HG03175 (cell line): ENCODE measurements around the gene CAMTA2.

ENCODE experiments used
- ATAC-seq: cut with Tn5 transposase; IDR thresholded peaks from one replicate; pipeline ENCODE4 v1.9.1; 2021; ENCODE audit warnings: mild to moderate bottlenecking, moderate library complexity; ENCODE audit not compliant: unreplicated experiment

The CAMTA2 gene

DNA sequence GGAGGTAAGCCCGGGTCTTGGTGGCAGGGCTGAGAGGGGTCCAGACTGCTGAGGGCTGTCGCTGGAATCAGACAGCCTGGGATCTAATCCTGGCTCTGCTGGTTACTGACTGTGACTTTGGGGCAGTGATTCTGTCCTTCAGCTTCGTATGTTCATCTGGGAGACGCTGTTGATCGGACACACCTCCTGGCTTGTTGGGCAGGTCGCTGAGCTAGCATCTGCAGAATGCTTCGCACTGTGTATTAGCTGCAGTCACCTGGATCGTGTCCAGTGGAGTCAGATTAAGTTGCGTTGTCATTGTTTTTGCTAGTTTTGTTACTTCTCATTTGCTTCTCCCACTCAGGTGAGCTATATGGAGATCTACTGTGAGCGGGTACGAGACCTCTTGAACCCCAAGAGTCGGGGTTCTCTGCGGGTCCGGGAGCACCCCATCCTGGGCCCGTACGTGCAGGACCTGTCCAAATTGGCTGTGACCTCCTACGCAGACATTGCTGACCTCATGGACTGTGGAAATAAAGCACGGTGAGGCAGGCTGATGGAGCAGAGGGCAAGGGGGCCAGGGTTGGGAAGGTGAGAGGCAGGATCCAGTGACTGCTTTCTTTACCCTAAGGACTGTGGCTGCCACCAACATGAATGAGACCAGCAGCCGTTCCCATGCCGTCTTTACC lies 14.8 kb upstream of the CAMTA2 start:
- no peak for ATAC-seq

- ATAC-seq = no peak
These were observed 12.8 kb upstream of the CAMTA2 start for GRCh38 chr17:5000237-5000639.

DNA sequence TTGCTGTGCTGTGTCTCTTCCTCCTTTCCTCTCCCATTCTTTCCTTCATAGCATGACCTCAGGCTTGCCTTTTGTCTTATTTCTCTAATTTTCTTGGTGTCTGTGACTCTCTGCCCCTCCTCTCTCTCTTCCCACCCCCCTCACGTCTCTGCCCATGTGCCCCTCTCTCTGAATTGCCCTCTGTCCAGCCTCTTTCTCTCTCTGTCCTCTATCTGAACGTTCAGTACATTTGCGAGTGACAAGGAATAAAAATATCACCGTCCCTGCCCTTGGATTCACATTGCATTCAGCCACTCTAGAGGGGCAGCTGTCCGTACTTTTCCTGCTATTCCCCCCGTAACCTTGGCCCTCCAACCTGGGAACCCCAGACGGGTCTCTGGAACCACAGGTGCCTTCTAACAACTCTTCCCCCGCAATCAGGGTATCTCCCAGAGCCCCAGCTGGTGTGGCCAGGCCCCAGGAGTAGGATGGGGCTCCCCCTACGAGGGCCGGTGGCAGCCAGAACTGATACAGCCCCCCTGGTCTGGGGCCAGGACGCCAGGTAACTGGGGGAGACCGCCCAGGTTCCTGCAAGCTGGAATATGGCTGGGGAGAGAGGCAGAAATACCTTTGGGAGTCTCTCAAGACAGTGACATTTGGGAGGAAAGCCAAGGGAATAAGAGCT lies 12.1 kb upstream of the CAMTA2 start:
- ATAC-seq = no peak

- no peak for ATAC-seq
These were observed 11.4 kb upstream of the CAMTA2 start for GRCh38 chr17:4998732-4999429.

DNA sequence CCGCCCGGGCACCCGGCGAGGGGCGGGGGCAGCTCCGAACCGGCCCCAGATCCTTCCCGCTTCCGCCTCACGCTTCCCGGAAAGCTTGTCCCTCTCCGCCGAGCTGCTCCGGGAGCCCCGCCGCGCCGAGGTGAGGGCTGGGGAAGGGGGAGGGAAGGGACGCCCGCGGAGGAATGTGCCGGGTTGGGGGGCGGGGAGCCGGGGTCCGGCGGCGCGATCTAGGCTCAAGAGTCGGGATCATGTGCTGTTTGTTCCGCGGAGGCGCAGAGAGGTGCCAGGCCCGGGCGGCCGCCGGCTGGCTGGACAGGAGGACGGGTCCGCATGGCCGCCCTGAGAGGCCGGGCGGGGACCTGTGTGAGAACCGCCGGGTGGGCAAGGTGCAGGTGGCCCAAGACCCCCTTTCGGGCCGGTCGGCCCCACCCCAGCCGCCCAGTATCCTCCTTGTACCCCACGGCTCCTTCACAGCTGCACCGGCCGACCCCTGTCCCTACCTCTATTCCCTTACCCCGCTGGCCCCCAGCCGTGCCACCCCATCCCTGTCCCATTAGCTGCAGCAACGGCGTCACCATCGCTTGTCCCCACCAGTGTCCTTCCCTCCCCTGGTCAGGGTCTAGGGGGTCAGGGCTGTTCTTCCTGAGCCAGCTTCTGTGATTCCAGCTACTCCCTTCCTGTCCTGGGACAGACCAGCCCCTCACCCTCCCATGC lies 10.7 kb upstream of the CAMTA2 start:
- ATAC-seq = no peak

DNA sequence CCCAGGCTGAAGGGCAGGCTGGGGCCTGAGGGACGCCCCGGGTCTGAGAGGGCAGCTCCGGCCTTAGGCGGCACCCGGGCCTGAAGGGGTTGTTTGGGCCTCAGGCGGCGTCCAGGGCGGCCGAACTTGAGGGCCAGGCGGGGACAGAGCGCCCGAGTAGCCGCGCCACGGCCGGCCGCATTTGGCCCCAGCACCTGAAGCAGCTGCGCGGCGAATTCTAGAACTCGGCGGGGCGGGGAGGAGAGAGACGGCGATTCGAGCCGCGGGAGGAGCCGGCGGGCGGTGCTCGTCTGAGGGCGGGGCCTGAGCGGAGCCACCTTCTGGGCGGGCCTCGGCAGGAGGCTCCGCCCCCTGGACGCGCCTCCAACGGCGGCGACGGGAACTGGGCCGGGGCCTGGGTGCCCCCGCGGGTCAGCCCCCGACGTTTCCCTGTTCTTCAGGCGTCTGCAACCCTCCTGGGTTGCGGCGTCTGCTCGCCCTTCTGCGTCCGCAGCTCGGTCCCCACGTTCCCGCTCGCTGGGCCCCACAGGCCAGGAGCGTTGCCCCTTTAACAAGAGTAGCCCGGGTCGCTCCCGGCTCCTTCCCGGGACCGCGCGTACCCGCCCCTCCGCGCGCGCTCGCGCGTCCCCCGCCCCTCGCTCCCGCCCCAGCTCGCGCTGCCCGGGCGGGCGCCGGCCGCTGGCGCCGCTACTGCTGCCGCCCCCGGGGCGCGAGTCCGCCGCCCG lies 10.0 kb upstream of the CAMTA2 start, which contains the start of the genes INCA1 and KIF1C:
TSS of gene INCA1 (minus strand) at position 221 of the 725 bp plus-strand sequence. CDS start 3,085 bp downstream, outside the sequence.
TSS of gene KIF1C (plus strand) at position 649 of the 725 bp plus-strand sequence. CDS start 2,297 bp downstream, outside the sequence.
- ATAC-seq = peak; percentile 90

GRCh38 chr17:4994081-4994595 lies 6.7 kb upstream of the CAMTA2 start:
- no peak for ATAC-seq

GRCh38 chr17:4987767-4988567 lies 492 bp upstream of the CAMTA2 start:
- peak; percentile 19 for ATAC-seq

DNA sequence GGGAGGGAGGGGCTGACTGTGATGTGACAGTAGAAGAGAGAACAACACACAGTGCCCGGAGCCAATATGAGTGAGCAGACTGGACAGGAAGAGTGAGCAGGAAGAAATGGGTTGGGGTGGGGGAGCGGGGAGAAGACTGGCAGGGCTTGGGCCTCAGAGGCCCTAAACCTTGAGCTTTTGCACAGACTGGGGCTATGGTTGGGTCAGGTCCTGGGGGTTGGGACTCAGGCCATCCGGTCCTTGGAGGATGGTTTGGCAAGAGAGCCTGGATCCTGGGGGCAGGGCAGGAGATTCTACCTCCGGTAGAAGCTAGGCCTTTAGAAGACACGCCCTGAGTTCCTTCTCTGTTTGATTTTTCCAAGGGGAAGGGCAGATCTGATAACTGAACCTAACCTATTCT lies 1.1 kb downstream of the CAMTA2 start:
- ATAC-seq = no peak

DNA sequence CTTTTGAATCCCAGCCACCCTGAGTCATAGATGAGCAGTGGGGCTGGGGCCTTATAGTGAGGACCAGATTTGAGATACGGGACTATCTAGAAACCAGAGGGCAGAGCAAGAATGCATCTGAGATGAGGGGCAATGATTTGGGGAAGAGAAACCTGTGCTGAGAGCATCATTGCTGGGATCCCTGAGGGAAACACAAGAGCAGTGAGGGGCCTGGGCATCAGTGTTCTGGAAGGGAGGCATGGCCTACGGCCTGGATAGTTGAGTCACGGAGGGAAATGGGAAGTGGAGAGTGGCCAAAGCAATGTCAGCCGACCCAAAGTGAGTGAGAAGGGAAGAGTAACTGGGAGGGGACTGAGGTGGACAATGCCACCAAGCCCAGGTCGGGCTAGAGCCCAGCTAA lies 5.2 kb downstream of the CAMTA2 start:
- ATAC-seq = no peak

- ATAC-seq = no peak
These were observed 6.7 kb downstream of the CAMTA2 start for GRCh38 chr17:4980644-4981216.

GRCh38 chr17:4978726-4979125 lies 8.7 kb downstream of the CAMTA2 start:
- ATAC-seq = no peak

GRCh38 chr17:4974115-4974670 lies 13.3 kb downstream of the CAMTA2 start:
- no peak for ATAC-seq

DNA sequence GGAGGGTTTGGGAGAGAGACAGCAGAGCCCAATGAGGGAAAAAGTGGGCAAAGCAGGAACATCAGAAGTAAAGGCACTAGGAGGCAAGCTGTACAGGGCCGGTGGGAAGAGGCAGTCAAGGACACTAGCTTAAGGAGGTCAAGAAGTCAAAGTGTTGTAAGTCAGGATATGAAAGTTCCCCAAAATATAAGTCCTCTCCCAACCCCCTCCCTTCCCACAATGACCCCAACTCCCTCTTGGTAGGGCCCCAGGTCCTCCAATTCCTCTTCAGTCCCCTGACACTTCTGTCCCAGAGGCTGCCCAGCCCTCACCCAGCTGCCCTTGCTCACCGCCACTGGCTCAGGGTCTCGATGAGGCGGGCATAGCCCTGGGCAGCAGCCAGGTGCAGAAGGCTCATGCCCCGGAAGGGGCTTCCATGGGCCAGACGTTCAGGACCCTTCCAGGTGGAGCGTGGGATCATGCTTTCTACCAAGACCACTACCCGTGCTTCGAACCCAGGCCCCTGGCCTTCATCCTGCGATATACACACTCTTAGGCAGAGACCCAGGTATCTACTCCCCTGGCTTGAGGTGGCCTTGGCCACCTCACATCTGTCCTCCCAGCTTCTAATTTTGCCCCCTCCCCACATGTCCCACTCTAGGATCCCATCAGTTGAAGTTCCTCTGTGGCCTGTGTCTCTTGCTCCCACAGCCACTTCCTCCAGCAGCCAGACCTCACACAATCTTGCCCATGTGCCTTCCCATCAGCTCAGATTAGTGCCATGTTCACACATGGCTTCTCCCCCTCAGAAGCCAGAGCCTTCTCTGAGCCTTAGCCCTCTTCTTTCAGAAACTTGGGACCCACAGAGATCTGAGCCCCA lies 14.0 kb downstream of the CAMTA2 start:
- ATAC-seq = no peak

- no peak for ATAC-seq
These were observed 14.7 kb downstream of the CAMTA2 start for GRCh38 chr17:4972752-4973151.

- ATAC-seq = no peak
These were observed 15.2 kb downstream of the CAMTA2 start for GRCh38 chr17:4972322-4972721.

- no peak for ATAC-seq
These were observed 15.6 kb downstream of the CAMTA2 start for GRCh38 chr17:4971826-4972225.

GRCh38 chr17:4970273-4970672 lies 17.2 kb downstream of the CAMTA2 start:
- ATAC-seq = no peak
